ENCODE data around the gene SCTR. TPM values are rescaled to one million over a fixed set of nuclear protein-coding genes. Genes with fewer than 3 reads are reported as not detected.

The SCTR gene
- total and polyA plus RNA-seq, 2 of the 13 experiments (the other 11 are each of a cell fraction or from before 2014, with no cell fraction given): not detected

GRCh38 chr2:119426396-119426675 lies 97.9 kb downstream of the SCTR start (continued):
- TF ChIP-seq NONO (IDR thresholded peaks at IDR 0.05): no peak
- peak; percentile 43; the same call in 1 of the 2 replicates for TF ChIP-seq NONO (CRISPR knock-in tag; conservative IDR thresholded peaks at IDR 0.05)
- no peak for TF ChIP-seq NFE2L1 (CRISPR knock-in tag; IDR thresholded peaks at IDR 0.05; ENCODE audit: borderline replicate concordance)
- 0 out of 2 replicates have a peak, but pooled peaks have one; percentile 3 for TF ChIP-seq ZSCAN25 (CRISPR knock-in tag; IDR thresholded peaks at IDR 0.05)
- no peak for TF ChIP-seq ZFP91 (CRISPR knock-in tag; IDR thresholded peaks at IDR 0.05; ENCODE audit: borderline replicate concordance)
- TF ChIP-seq BCL6 (CRISPR knock-in tag; IDR thresholded peaks at IDR 0.05): no peak
- TF ChIP-seq CAMTA2 (CRISPR knock-in tag; IDR thresholded peaks at IDR 0.05; ENCODE audit: borderline replicate concordance): no peak
- TF ChIP-seq GATA4 (IDR thresholded peaks at IDR 0.05; ENCODE audit: borderline replicate concordance, low read depth): no peak
- no peak for TF ChIP-seq CEBPG (CRISPR knock-in tag; IDR thresholded peaks at IDR 0.05)
- no peak for TF ChIP-seq ASH2L (IDR thresholded peaks at IDR 0.05; ENCODE audit: insufficient read length, low read depth, low read length)
- no peak for TF ChIP-seq ZNF503 (CRISPR knock-in tag; IDR thresholded peaks at IDR 0.05)
- TF ChIP-seq ELF4 (CRISPR knock-in tag; IDR thresholded peaks at IDR 0.05; ENCODE audit: borderline replicate concordance): no peak
- TF ChIP-seq FOXK1 (CRISPR knock-in tag; IDR thresholded peaks at IDR 0.05; ENCODE audit: borderline replicate concordance, low read depth): no peak
- no peak for TF ChIP-seq ZBTB43 (CRISPR knock-in tag; conservative IDR thresholded peaks at IDR 0.05)
- no peak for TF ChIP-seq NR2F6 (IDR thresholded peaks at IDR 0.05)
- TF ChIP-seq NR2F6 (CRISPR knock-in tag; IDR thresholded peaks at IDR 0.05): no peak
- no peak for TF ChIP-seq NFIC (IDR thresholded peaks at IDR 0.05; ENCODE audit: low read length)
- TF ChIP-seq ZNF276 (CRISPR knock-in tag; IDR thresholded peaks at IDR 0.05; ENCODE audit: low read depth): no peak
- no peak for TF ChIP-seq FOXO4 (CRISPR knock-in tag; conservative IDR thresholded peaks at IDR 0.05)
- no peak for TF ChIP-seq SYNCRIP (IDR thresholded peaks at IDR 0.05; ENCODE audit: insufficient read depth, low read depth, low read length)
- no peak for TF ChIP-seq ZNF776 (CRISPR knock-in tag; IDR thresholded peaks at IDR 0.05)
